PC-9 (cell line): Measurements from ENCODE around the gene PCNX1.

Experiments
- CTCF ChIP-seq: fragments of 200-600 bp; sonication (generic); conservative IDR thresholded peaks from 2 replicates; pipeline ENCODE4 v1.6.1; 2017; ENCODE audit warnings: mixed run types, antibody characterized with exemption, mild to moderate bottlenecking, moderate library complexity
- EZH2 ChIP-seq: fragments of 200-600 bp; sonication (generic); IDR thresholded peaks from 2 replicates; pipeline ENCODE4 v1.8.0; 2017; ENCODE audit warnings: antibody characterized with exemption, low read depth

- TF ChIP-seq CTCF (no peak), EZH2 (no peak)
Observed at GRCh38 chr14:71150737-71151136, 243.5 kb downstream of the PCNX1 start.
